Measurements from ENCODE around the gene NEUROD2. TPM values are rescaled to one million over a fixed set of nuclear protein-coding genes. Genes with fewer than 3 reads are reported as not detected.

NEUROD2 gene
- polyA plus RNA-seq, 1 donor from 2014 or later: not detected

- Histone ChIP-seq H3K27ac (ENCODE audit: low read length) (peak overlapping the region; percentile 65), H3K4me2 (ENCODE audit: low read length) (peak overlapping the region; percentile 72), H3K79me2 (replicated peaks; ENCODE audit: insufficient read depth, low read length) (no peaks in the 10 kb centered on the region), H3F3A (ENCODE audit: insufficient read depth, low read length, poor library complexity, severe bottlenecking) (no peaks in the 10 kb centered on the region), H3K9me3 (ENCODE audit: low read length) (no peaks in the 10 kb centered on the region), H3K9me2 (ENCODE audit: insufficient read depth, low read length) (no peaks in the 10 kb centered on the region), H3K27me3 (ENCODE audit: insufficient read depth, low read depth, low read length) (no peaks in the 10 kb centered on the region), H3K9ac (ENCODE audit: low read length) (peak overlapping the region; percentile 35), H2AFZ (ENCODE audit: low read depth, low read length) (no peak overlapping the region), H4K20me1 (ENCODE audit: insufficient read depth) (no peaks in the 10 kb centered on the region), H3K4me3 (ENCODE audit: low read length) (peak overlapping the region; percentile 40), H3K36me3 (ENCODE audit: insufficient read depth, low read length) (no peaks in the 10 kb centered on the region)
- TF ChIP-seq SMC3 (conservative IDR thresholded peaks at IDR 0.05; ENCODE audit: poor library complexity) (no peak), TAF1 (IDR thresholded peaks at IDR 0.05; ENCODE audit: low read depth) (no peak), REST (IDR thresholded peaks at IDR 0.05; ENCODE audit: borderline replicate concordance) (no peak), POLR2AphosphoS5 (IDR thresholded peaks at IDR 0.05) (no peak), MXI1 (conservative IDR thresholded peaks at IDR 0.05; ENCODE audit: poor library complexity, severe bottlenecking) (no peak), EZH2 (IDR thresholded peaks at IDR 0.05; ENCODE audit: borderline replicate concordance, insufficient read depth, low read length, poor library complexity, severe bottlenecking) (no peak), CTCF (IDR thresholded peaks at IDR 0.05; ENCODE audit: poor library complexity, severe bottlenecking) (no peak), RAD21 (conservative IDR thresholded peaks at IDR 0.05) (no peak), EP300 (conservative IDR thresholded peaks at IDR 0.05; ENCODE audit: poor library complexity, severe bottlenecking) (no peak)
These were observed 44.2 kb downstream of the NEUROD2 start for GRCh38 chr17:39563476-39563875.

GRCh38 chr17:39562976-39563375 is 44.7 kb downstream of the NEUROD2 start:
- Histone ChIP-seq H3K27me3 (ENCODE audit: insufficient read depth, low read depth, low read length) (no peaks in the 10 kb centered on the region), H3K36me3 (ENCODE audit: insufficient read depth, low read length) (no peaks in the 10 kb centered on the region), H2AFZ (ENCODE audit: low read depth, low read length) (no peak overlapping the region), H3K9ac (ENCODE audit: low read length) (no peak overlapping the region), H4K20me1 (ENCODE audit: insufficient read depth) (no peaks in the 10 kb centered on the region), H3K9me3 (ENCODE audit: low read length) (no peaks in the 10 kb centered on the region), H3K4me3 (ENCODE audit: low read length) (peak overlapping the region; percentile 40), H3K4me2 (ENCODE audit: low read length) (no peak overlapping the region), H3K9me2 (ENCODE audit: insufficient read depth, low read length) (no peaks in the 10 kb centered on the region), H3K79me2 (replicated peaks; ENCODE audit: insufficient read depth, low read length) (no peaks in the 10 kb centered on the region), H3F3A (ENCODE audit: insufficient read depth, low read length, poor library complexity, severe bottlenecking) (no peaks in the 10 kb centered on the region), H3K27ac (ENCODE audit: low read length) (no peak overlapping the region)
- TF ChIP-seq REST (IDR thresholded peaks at IDR 0.05; ENCODE audit: borderline replicate concordance) (no peak), EP300 (conservative IDR thresholded peaks at IDR 0.05; ENCODE audit: poor library complexity, severe bottlenecking) (no peak), SMC3 (conservative IDR thresholded peaks at IDR 0.05; ENCODE audit: poor library complexity) (no peak), POLR2AphosphoS5 (IDR thresholded peaks at IDR 0.05) (no peak), RAD21 (conservative IDR thresholded peaks at IDR 0.05) (no peak), EZH2 (IDR thresholded peaks at IDR 0.05; ENCODE audit: borderline replicate concordance, insufficient read depth, low read length, poor library complexity, severe bottlenecking) (no peak), TAF1 (IDR thresholded peaks at IDR 0.05; ENCODE audit: low read depth) (no peak), MXI1 (conservative IDR thresholded peaks at IDR 0.05; ENCODE audit: poor library complexity, severe bottlenecking) (no peak), CTCF (IDR thresholded peaks at IDR 0.05; ENCODE audit: poor library complexity, severe bottlenecking) (no peak)

Measured in neural cell (in vitro differentiated cells).